Measurements from ENCODE around the gene CYP3A7. TPM values are rescaled to one million over a fixed set of nuclear protein-coding genes. Genes with fewer than 3 reads are reported as not detected.
"Not testable (repeated sequence)": the region's sequence is repeated elsewhere in the genome, so short reads cannot be mapped to it uniquely, and the experiment has no call there.

Gene CYP3A7
- total RNA-seq, 4 donors from 2014 or later = 0.26 to 1.7 TPM; not detected in 2

- Histone ChIP-seq H3K4me1 (no peaks in the 10 kb centered on the region), H3K36me3 (no peaks in the 10 kb centered on the region), H3K27me3 (no peaks in the 10 kb centered on the region), H3K9me3 (no peaks in the 10 kb centered on the region), H3K27ac (no peak overlapping the region), H3K4me3 (no peak overlapping the region)
- in situ Hi-C loops (cut with MboI; ENCODE audit: low sequenced_read_pairs in 4 of 4) (no loop called here), intact Hi-C loops (cut with DNase I; ENCODE audit: low total_unique reads) (no loop called here)
- DNase-seq (no peak), ATAC-seq (no peak)
- no peak for TF ChIP-seq POLR2A (IDR thresholded peaks at IDR 0.05)
- TF ChIP-seq, protein P1, sequence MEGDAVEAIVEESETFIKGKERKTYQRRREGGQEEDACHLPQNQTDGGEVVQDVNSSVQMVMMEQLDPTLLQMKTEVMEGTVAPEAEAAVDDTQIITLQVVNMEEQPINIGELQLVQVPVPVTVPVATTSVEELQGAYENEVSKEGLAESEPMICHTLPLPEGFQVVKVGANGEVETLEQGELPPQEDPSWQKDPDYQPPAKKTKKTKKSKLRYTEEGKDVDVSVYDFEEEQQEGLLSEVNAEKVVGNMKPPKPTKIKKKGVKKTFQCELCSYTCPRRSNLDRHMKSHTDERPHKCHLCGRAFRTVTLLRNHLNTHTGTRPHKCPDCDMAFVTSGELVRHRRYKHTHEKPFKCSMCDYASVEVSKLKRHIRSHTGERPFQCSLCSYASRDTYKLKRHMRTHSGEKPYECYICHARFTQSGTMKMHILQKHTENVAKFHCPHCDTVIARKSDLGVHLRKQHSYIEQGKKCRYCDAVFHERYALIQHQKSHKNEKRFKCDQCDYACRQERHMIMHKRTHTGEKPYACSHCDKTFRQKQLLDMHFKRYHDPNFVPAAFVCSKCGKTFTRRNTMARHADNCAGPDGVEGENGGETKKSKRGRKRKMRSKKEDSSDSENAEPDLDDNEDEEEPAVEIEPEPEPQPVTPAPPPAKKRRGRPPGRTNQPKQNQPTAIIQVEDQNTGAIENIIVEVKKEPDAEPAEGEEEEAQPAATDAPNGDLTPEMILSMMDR (IDR thresholded peaks at IDR 0.05 in 4 of 5, conservative IDR thresholded peaks at IDR 0.05 in 1 of 5) = no peak
Observed at GRCh38 chr7:99668541-99668940, 66.5 kb downstream of the CYP3A7 start.

GRCh38 chr7:99667179-99667578 lies 67.8 kb downstream of the CYP3A7 start:
- TF ChIP-seq, protein P1 (IDR thresholded peaks at IDR 0.05 in 4 of 5, conservative IDR thresholded peaks at IDR 0.05 in 1 of 5) = no peak
- no peak for TF ChIP-seq POLR2A (IDR thresholded peaks at IDR 0.05)
- in situ Hi-C loops (cut with MboI; ENCODE audit: low sequenced_read_pairs in 4 of 4) (no loop called here), intact Hi-C loops (cut with DNase I; ENCODE audit: low total_unique reads) (no loop called here)

DNA sequence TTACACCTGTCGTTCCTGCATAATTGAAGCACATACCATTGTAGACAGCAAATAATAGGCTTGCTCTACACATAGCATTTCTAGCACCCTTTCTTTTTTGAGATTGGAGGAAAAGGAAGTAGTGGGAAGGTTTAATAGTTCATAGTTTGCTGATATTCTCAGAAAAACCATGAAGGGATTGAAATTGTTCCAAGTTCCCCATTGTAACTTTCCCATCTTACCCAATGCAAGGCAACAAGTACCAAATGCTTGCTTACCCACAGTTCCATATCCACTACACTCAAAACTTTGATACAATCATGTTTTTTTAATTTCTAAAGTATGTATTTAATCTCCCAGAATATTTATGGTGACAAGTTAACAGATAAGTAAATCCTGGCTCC lies 69.0 kb downstream of the CYP3A7 start:
- no peak for ATAC-seq
- intact Hi-C loops (cut with DNase I; ENCODE audit: low total_unique reads) (no loop called here), in situ Hi-C loops (cut with MboI; ENCODE audit: low sequenced_read_pairs in 4 of 4) (no loop called here)

More at GRCh38 chr7:99667179-99667578, 67.8 kb downstream of the CYP3A7 start:
- Histone ChIP-seq H3K36me3 (no peaks in the 10 kb centered on the region), H3K4me3 (no peak overlapping the region), H3K9me3 (no peaks in the 10 kb centered on the region), H3K27ac (no peak overlapping the region), H3K4me1 (no peaks in the 10 kb centered on the region), H3K27me3 (no peaks in the 10 kb centered on the region)
- no peak for DNase-seq
- no peak for ATAC-seq

GRCh38 chr7:99665312-99666012 lies 69.5 kb downstream of the CYP3A7 start:
- intact Hi-C loops (cut with DNase I; ENCODE audit: low total_unique reads) = no loop called here
- ATAC-seq = no peak
- H3K4me1 ChIP-seq = no peaks in the 10 kb centered on the region

More for the DNA sequence above, 69.0 kb downstream of the CYP3A7 start:
- DNase-seq = no peak
- no peaks in the 10 kb centered on the region for H3K4me1 ChIP-seq
- no peaks in the 10 kb centered on the region for H3K9me3 ChIP-seq
- H3K36me3 ChIP-seq = no peaks in the 10 kb centered on the region
- H3K27me3 ChIP-seq = no peaks in the 10 kb centered on the region
- H3K27ac ChIP-seq = no peak overlapping the region
- H3K4me3 ChIP-seq = no peak overlapping the region
- no peak for TF ChIP-seq POLR2A (IDR thresholded peaks at IDR 0.05)
- TF ChIP-seq, protein P1 (IDR thresholded peaks at IDR 0.05 in 4 of 5, conservative IDR thresholded peaks at IDR 0.05 in 1 of 5) = no peak

DNA sequence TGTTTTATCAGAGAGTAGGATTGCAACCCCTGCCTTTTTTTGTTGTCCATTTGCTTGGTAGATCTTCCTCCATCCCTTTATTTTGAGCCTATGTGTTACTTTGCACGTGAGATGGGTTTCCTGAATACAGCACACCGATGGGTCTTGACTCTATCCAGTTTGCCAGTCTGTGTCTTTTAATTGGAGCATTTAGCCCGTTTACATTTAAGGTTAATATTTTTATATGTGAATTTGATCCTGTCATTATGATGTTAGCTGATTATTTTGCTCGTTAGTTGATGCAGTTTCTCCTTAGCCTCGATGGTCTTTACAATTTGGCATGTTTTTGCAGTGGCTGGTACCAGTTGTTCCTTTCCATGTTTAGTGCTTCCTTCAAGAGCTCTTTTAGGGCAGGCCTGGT lies 77.1 kb downstream of the CYP3A7 start:
- H3K9me3 ChIP-seq; ATAC-seq; H3K4me1 ChIP-seq; H3K27me3 ChIP-seq; DNase-seq; H3K27ac ChIP-seq; H3K36me3 ChIP-seq; in situ Hi-C loops (cut with MboI; ENCODE audit: low sequenced_read_pairs in 4 of 4); H3K4me3 ChIP-seq; intact Hi-C loops (cut with DNase I; ENCODE audit: low total_unique reads): not testable (repeated sequence)

More at GRCh38 chr7:99665312-99666012, 69.5 kb downstream of the CYP3A7 start:
- Histone ChIP-seq H3K9me3 (no peaks in the 10 kb centered on the region), H3K36me3 (no peaks in the 10 kb centered on the region), H3K27me3 (no peaks in the 10 kb centered on the region), H3K4me3 (no peak overlapping the region), H3K27ac (no peak overlapping the region)
- TF ChIP-seq, protein P1 (IDR thresholded peaks at IDR 0.05 in 4 of 5, conservative IDR thresholded peaks at IDR 0.05 in 1 of 5) = no peak
- no peak for TF ChIP-seq POLR2A (IDR thresholded peaks at IDR 0.05)
- in situ Hi-C loops (cut with MboI; ENCODE audit: low sequenced_read_pairs in 4 of 4) = no loop called here
- DNase-seq = no peak

Other genes starting within 250 kb of the CYP3A7 start
- 10 to 100 TPM; 14.2 to 19.2 (median 15.7) TPM for gene ZNF394, start 234.9 kb downstream of the CYP3A7 start, total RNA-seq
- 10 to 100 TPM in 3 of 4 donors, 1 to 10 TPM in 1; 7.3 to 12.3 (median 10.5) TPM for gene ZKSCAN5, start 230.5 kb downstream of the CYP3A7 start, total RNA-seq
- gene FAM200A, start 183.1 kb downstream of the CYP3A7 start, total RNA-seq = 1 to 10 TPM; 2.3 to 5.7 (median 3.8) TPM
- 10 to 100 TPM; 41.5 to 85.1 (median 56.5) TPM for gene ZNF655, start 176.6 kb downstream of the CYP3A7 start, total RNA-seq
- gene TMEM225B, start 136.9 kb downstream of the CYP3A7 start, total RNA-seq = not detected
- gene ZSCAN25, start 118.2 kb downstream of the CYP3A7 start, total RNA-seq = 1 to 10 TPM; 6.0 to 7.9 (median 7.2) TPM
- gene CYP3A5, start 55.2 kb downstream of the CYP3A7 start, total RNA-seq = 1 to 10 TPM in 2 of 4 donors, under 1 TPM in 1, not detected in 1; 0.70 to 9.2 (median 1.8) TPM
- 100 to 1,000 TPM in 1 of 4 donors, 1 to 10 TPM in 1, under 1 TPM in 1, not detected in 1; 0.71 to 107 (median 2.2) TPM for gene CYP3A4, start 49.0 kb upstream of the CYP3A7 start, total RNA-seq
- gene CYP3A43, start 92.8 kb upstream of the CYP3A7 start, total RNA-seq = 1 to 10 TPM in 1 of 4 donors, under 1 TPM in 1, not detected in 2; 0.85 to 1.3 TPM
- gene OR2AE1, start 141.8 kb upstream of the CYP3A7 start, total RNA-seq = not detected
- gene TRIM4, start 184.3 kb upstream of the CYP3A7 start, total RNA-seq = 10 to 100 TPM in 1 of 4 donors, 1 to 10 TPM in 3; 6.4 to 10.5 (median 7.7) TPM
- gene GJC3, start 194.4 kb upstream of the CYP3A7 start, total RNA-seq = not detected
- gene AZGP1, start 240.8 kb upstream of the CYP3A7 start, total RNA-seq = 10 to 100 TPM in 1 of 4 donors, 1 to 10 TPM in 2, not detected in 1; 2.6 to 10.3 (median 4.2) TPM